GM12878 (cell line): ENCODE data around the gene IDS. TPM values are rescaled to one million over a fixed set of nuclear protein-coding genes. Genes with fewer than 3 reads are reported as not detected.

Experiments used
- ATAC-seq: fragments of 200-7000 bp; cut with Tn5 transposase; 3 replicates; pipeline ENCODE4 v1.9.1; 2020; ENCODE audit warnings: mild to moderate bottlenecking, moderate library complexity
- BruUV-seq: library from RNA; stranded (reverse); fragments of 400-500 nt; replicated peaks from 2 replicates; lab custom pipeline; 2021; lab: Mats Ljungman, UMichigan
- CTCF ChIA-PET: fragments of 300-600 bp; sonication (Branson Sonifier 250); formaldehyde crosslinking; extraction: SDS; loops from one replicate; lab custom pipeline; 2021; ENCODE audit warnings: inconsistent platforms; lab: Yijun Ruan, JAX
- POLR2A ChIA-PET: fragments of 350-600 bp; formaldehyde crosslinking; extraction: SDS; loops from one replicate; lab custom pipeline; 2021; ENCODE audit warnings: inconsistent platforms; lab: Charles Lee
- RAD21 ChIA-PET: fragments of 300-600 bp; sonication (Branson Sonifier 250); formaldehyde crosslinking; loops from one replicate; lab custom pipeline; 2023; ENCODE audit warnings: antibody characterized with exemption; ENCODE audit not compliant: unreplicated experiment; lab: Charles Lee
- SMC1A ChIA-PET: fragments of 300-600 bp; sonication (Branson Sonifier 250); formaldehyde crosslinking; loops from one replicate; lab custom pipeline; 2023; ENCODE audit not compliant: unreplicated experiment, uncharacterized antibody; lab: Charles Lee
- DNase-seq: peaks from one replicate; pipeline ENCODE4 v3.0.0-alpha.2; 2011; ENCODE audit warnings: low read depth, low spot score
- FAIRE-seq: peaks from 3 replicates; lab custom pipeline; 2011; peaks lifted over from hg19 to GRCh38; lab: Jason Lieb, UNC
- H2AFZ ChIP-seq: 2 replicates; pipeline ENCODE4 v1.6.0; 2011; ENCODE audit warnings: low read depth, low read length, control low read depth; ENCODE audit not compliant: control insufficient read depth
- H3K27ac ChIP-seq: 2 replicates; pipeline ENCODE4 v1.5.1; 2011; ENCODE audit warnings: control low read depth; ENCODE audit not compliant: control insufficient read depth, insufficient read depth
- H3K27me3 ChIP-seq, 2 experiments: replicated peaks in 1 of 2; 2 replicates each; pipeline versions ENCODE4 v1.6.0 to v1.6.1; 2011; ENCODE audit warnings: low read length in 1 of 2; ENCODE audit not compliant: control insufficient read depth in 2 of 2, insufficient read depth in 2 of 2
- H3K36me3 ChIP-seq, 2 experiments: 2 replicates each; pipeline ENCODE4 v1.5.1; 2011; ENCODE audit warnings: low read length in 1 of 2; ENCODE audit not compliant: control insufficient read depth in 2 of 2, insufficient read depth in 2 of 2
- H3K4me1 ChIP-seq: 2 replicates; pipeline ENCODE4 v1.6.1; 2011; ENCODE audit warnings: mild to moderate bottlenecking, low read length, moderate library complexity, mixed read lengths; ENCODE audit not compliant: control insufficient read depth, insufficient read depth
- H3K4me2 ChIP-seq: 2 replicates; pipeline ENCODE4 v1.6.0; 2011; ENCODE audit warnings: control low read depth; ENCODE audit not compliant: control insufficient read depth, insufficient read depth
- H3K4me3 ChIP-seq: fragments of 200-600 bp; sonication (generic); 2 replicates; pipeline ENCODE4 v1.5.1; 2016
- H3K79me2 ChIP-seq: 2 replicates; pipeline ENCODE4 v1.6.0; 2011; ENCODE audit warnings: low read length; ENCODE audit not compliant: control insufficient read depth, insufficient read depth
- H3K9ac ChIP-seq: 2 replicates; pipeline ENCODE4 v1.8.0; 2011; ENCODE audit warnings: low read length, control low read depth, mixed read lengths; ENCODE audit not compliant: control insufficient read depth, insufficient read depth
- H3K9me3 ChIP-seq: replicated peaks from 3 replicates; pipeline ENCODE4 v1.5.1; 2011; ENCODE audit warnings: mild to moderate bottlenecking, low read length; ENCODE audit not compliant: control insufficient read depth, insufficient read depth
- H4K20me1 ChIP-seq: 2 replicates; pipeline ENCODE4 v1.6.0; 2011; ENCODE audit not compliant: control insufficient read depth, insufficient read depth
- BHLHE40 ChIP-seq, 2 experiments: fragments of 450-650 bp in 1 of 2; IDR thresholded peaks; 2 replicates each; pipeline ENCODE4 v1.6.1; 2011 to 2017; ENCODE audit warnings: low read depth in 2 of 2, borderline replicate concordance in 1 of 2, improper control_type of control experiment in 1 of 2, low read length in 1 of 2, mild to moderate bottlenecking in 1 of 2
- BMI1 ChIP-seq: fragments of 450-650 bp; IDR thresholded peaks from 2 replicates; pipeline ENCODE4 v1.6.1; 2016; ENCODE audit warnings: mild to moderate bottlenecking, moderate library complexity, borderline replicate concordance
- CHD2 ChIP-seq: IDR thresholded peaks from 2 replicates; pipeline ENCODE4 v1.6.1; 2011; ENCODE audit warnings: low read depth, low read length, improper control_type of control experiment, borderline replicate concordance
- E2F8 ChIP-seq: fragments of 450-650 bp; IDR thresholded peaks from 2 replicates; pipeline ENCODE4 v1.6.1; 2018; ENCODE audit warnings: mild to moderate bottlenecking, low read depth, moderate library complexity; ENCODE audit not compliant: partially characterized antibody
- EGR1 ChIP-seq, 2 experiments: IDR thresholded peaks; 1 replicate in 1 of 2; 2 replicates in 1 of 2; pipeline ENCODE4 v1.6.1; 2011 to 2012; ENCODE audit warnings: low read depth in 2 of 2, low read length in 2 of 2, borderline replicate concordance in 1 of 2, mild to moderate bottlenecking in 1 of 2, moderate library complexity in 1 of 2
- ESRRA ChIP-seq: IDR thresholded peaks from 2 replicates; pipeline ENCODE4 v1.6.1; 2012; ENCODE audit warnings: mild to moderate bottlenecking, low read length, improper control_type of control experiment
- FOXK2 ChIP-seq: fragments of 450-650 bp; IDR thresholded peaks from 2 replicates; pipeline ENCODE4 v1.6.1; 2017; ENCODE audit warnings: mild to moderate bottlenecking, moderate library complexity
- IRF3 ChIP-seq: fragments of 450-650 bp; IDR thresholded peaks from 2 replicates; pipeline ENCODE4 v1.6.1; 2014; ENCODE audit warnings: mild to moderate bottlenecking
- MTA3 ChIP-seq: IDR thresholded peaks from 2 replicates; pipeline ENCODE4 v1.6.1; 2012; ENCODE audit warnings: low read length, inconsistent platforms, borderline replicate concordance
- SMARCA5 ChIP-seq: fragments of 450-650 bp; IDR thresholded peaks from 2 replicates; pipeline ENCODE4 v1.6.1; 2017; ENCODE audit warnings: mild to moderate bottlenecking
- SPI1 ChIP-seq: IDR thresholded peaks from 2 replicates; pipeline ENCODE4 v1.6.1; 2011; ENCODE audit warnings: low read depth, mild to moderate bottlenecking, low read length, moderate library complexity, borderline replicate concordance; ENCODE audit not compliant: insufficient read depth
- USF1 ChIP-seq: IDR thresholded peaks from 2 replicates; pipeline ENCODE4 v1.6.1; 2011; ENCODE audit warnings: borderline replicate concordance, low read depth, mild to moderate bottlenecking, moderate library complexity, mixed read lengths, low read length; ENCODE audit not compliant: insufficient read depth; ENCODE audit errors: extremely low read length
- USF2 ChIP-seq: IDR thresholded peaks from 2 replicates; pipeline ENCODE4 v1.6.1; 2011; ENCODE audit warnings: low read depth, low read length, improper control_type of control experiment, borderline replicate concordance
- ZBTB33 ChIP-seq: fragments of 450-650 bp; IDR thresholded peaks from 2 replicates; pipeline ENCODE4 v1.6.1; 2017; ENCODE audit warnings: mild to moderate bottlenecking
- ZNF217 ChIP-seq: fragments of 450-650 bp; IDR thresholded peaks from 2 replicates; pipeline ENCODE4 v1.6.1; 2017; ENCODE audit warnings: antibody characterized with exemption, mild to moderate bottlenecking
- WGBS: methylation state at CpG from one replicate; pipeline ENCODE4 v1.1.6; 2016; ENCODE audit warnings: low lambda C conversion rate; ENCODE audit not compliant: insufficient replicate concordance, insufficient coverage; ENCODE audit errors: missing lambda C conversion rate; 5-methylcytosine and 5-hydroxymethylcytosine counted together
- in situ Hi-C: fragments of 300-500 bp; cut with MboI; formaldehyde crosslinking; loops from 9 replicates; pipeline ENCODE4 v1.14.3; 2018; ENCODE audit warnings: mixed read lengths
- intact Hi-C: fragments of 100-400 bp; cut with micrococcal nuclease; formaldehyde crosslinking; loops from one replicate; pipeline ENCODE4 v1.14.2; 2022; ENCODE audit not compliant: unreplicated experiment
- polyA plus RNA-seq, 11 experiments: library from polyadenylated mRNA; depleted of rRNA in 4 of 11; unstranded in 6 of 11; stranded (reverse) in 5 of 11; fragments of >200 nt; fragmentation: Nextera tagmentation in 4 of 11; fragmentation: Illumina TruSeq in 1 of 11; extraction: Ambion mirVana in 4 of 11; extraction: Trizol in 1 of 11; gene quantifications; 1 replicate in 1 of 11; 2 replicates in 10 of 11; pipeline versions ENCODE4 v1.2.1 to v1.2.3, GENCODE V29; 2011 to 2016; ENCODE audit warnings: inconsistent platforms in 2 of 11, missing spikeins in 2 of 11, low read depth in 1 of 11
- total RNA-seq, 4 experiments: library from RNA; depleted of rRNA in 3 of 4; stranded (reverse); fragments of >200 nt in 3 of 4; fragmentation: Illumina TruSeq in 1 of 4; extraction: Trizol in 1 of 4; gene quantifications; 2 replicates each; pipeline versions ENCODE4 v1.2.1 to v1.2.3, GENCODE V29; 2013 to 2021

Gene IDS
- total and polyA plus RNA-seq, 10 of the 15 experiments (the other 5 are each of a cell fraction or from before 2014, with no cell fraction given), result 6.1 to 79.1 (median 51.7) TPM

- no peaks in the 10 kb centered on the region for H4K20me1 ChIP-seq
- H3K36me3 ChIP-seq, result no peaks in the 10 kb centered on the region
- ChIA-PET RAD21 (interaction anchor here (1.4 kb wide), 1 partner anchor 187 kb away, joined by 4 read pairs; no protein-coding TSS in a partner anchor), POLR2A (no interaction called here), CTCF (interaction anchor here (1.0 to 6.2 kb wide), 4 partner anchors 12 to 1424 kb away, joined by 3 to 59 read pairs (median 4); no protein-coding TSS in a partner anchor), SMC1A (interaction anchor here (1.3 kb wide), 1 partner anchor 151 kb away, joined by 4 read pairs; no protein-coding TSS in a partner anchor)
- no peaks in the 10 kb centered on the region for H3K9me3 ChIP-seq
- no peaks in the 10 kb centered on the region for H3K79me2 ChIP-seq
- intact Hi-C loops (loop anchor here (10.0 kb wide), 1 partner anchor 588 kb away; no protein-coding TSS in a partner anchor), in situ Hi-C loops (loop anchor here (5.0 kb wide), 1 partner anchor 1426 kb away; no protein-coding TSS in a partner anchor)
- no peak for DNase-seq
- H3K4me2 ChIP-seq, result no peak overlapping the region
- no peak for ATAC-seq
- TF ChIP-seq ESRRA (no peak), USF2 (no peak), IRF3 (no peak), SPI1 (no peak), MTA3 (no peak), BMI1 (no peak), CHD2 (no peak), ZBTB33 (no peak), FOXK2 (no peak), E2F8 (no peak), SMARCA5 (no peak), ZNF217 (no peak), BHLHE40 (IDR thresholded peaks at IDR 0.05; ENCODE audit: borderline replicate concordance in 1 of 2, low read depth in 2 of 2, low read length in 1 of 2) (no peak), EGR1 (IDR thresholded peaks at IDR 0.05; ENCODE audit: borderline replicate concordance in 1 of 2, low read depth in 2 of 2, low read length in 2 of 2) (no peak), USF1 (no peak)
- H3K27me3 ChIP-seq, result no peaks in the 10 kb centered on the region; a peak in 1 of 4 replicates
- no peak overlapping the region for H2AFZ ChIP-seq
- no peak overlapping the region for H3K27ac ChIP-seq
- H3K9ac ChIP-seq, result no peak overlapping the region
- 48% methylated on average over 1 of the region's 1 CpG for WGBS
- no TSS peak for BruUV-seq
- no peak for FAIRE-seq
- H3K4me3 ChIP-seq, result no peak overlapping the region
- H3K4me1 ChIP-seq, result no peaks in the 10 kb centered on the region
Measured at GRCh38 chrX:149473092-149473491, 32.0 kb downstream of the IDS start.
